ENCODE measurements around the gene VWDE. TPM values are rescaled to one million over a fixed set of nuclear protein-coding genes. Genes with fewer than 3 reads are reported as not detected.

VWDE gene
- total and polyA plus RNA-seq, 10 of the 15 experiments (the other 5 are each of a cell fraction or from before 2014, with no cell fraction given), result 0.74 to 2.1 (median 1.3) TPM

DNA sequence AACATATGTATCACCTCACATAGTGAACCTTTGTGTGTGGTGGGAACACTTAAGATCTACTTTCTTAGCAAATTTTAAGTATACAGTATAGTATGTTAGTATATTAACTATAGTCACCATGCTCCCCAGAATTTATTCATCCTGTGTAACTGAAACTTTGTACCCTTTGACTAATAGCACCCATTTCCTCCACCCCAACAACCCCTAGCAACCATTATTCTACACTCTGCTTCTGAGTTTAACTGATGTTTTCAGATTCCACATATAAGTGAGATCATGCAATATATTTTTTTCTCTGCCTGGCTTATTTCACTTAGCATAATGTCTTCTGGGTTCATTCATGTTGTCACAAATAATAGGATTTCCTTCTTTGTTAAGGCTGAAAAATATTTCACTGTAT is 6.9 kb upstream of the VWDE start:
- ChIA-PET CTCF (no interaction called here), POLR2A (no interaction called here), RAD21 (ENCODE audit: unreplicated experiment) (no interaction called here), SMC1A (ENCODE audit: uncharacterized antibody, unreplicated experiment) (interaction anchor here (0.7 kb wide), 1 partner anchor 79 kb away, joined by 3 read pairs; no protein-coding TSS in a partner anchor)
- intact Hi-C loops (cut with micrococcal nuclease; ENCODE audit: unreplicated experiment) (no loop called here), in situ Hi-C loops (cut with MboI) (no loop called here)
- H3K9ac ChIP-seq (ENCODE audit: control insufficient read depth, insufficient read depth, low read length), result no peak overlapping the region
- no peak for TF ChIP-seq RAD21 (IDR thresholded peaks at IDR 0.05; ENCODE audit: insufficient read depth, low read depth, low read length)
- TF ChIP-seq RCOR1 (conservative IDR thresholded peaks at IDR 0.05; ENCODE audit: low read depth, low read length), result no peak
- TF ChIP-seq, protein P1, sequence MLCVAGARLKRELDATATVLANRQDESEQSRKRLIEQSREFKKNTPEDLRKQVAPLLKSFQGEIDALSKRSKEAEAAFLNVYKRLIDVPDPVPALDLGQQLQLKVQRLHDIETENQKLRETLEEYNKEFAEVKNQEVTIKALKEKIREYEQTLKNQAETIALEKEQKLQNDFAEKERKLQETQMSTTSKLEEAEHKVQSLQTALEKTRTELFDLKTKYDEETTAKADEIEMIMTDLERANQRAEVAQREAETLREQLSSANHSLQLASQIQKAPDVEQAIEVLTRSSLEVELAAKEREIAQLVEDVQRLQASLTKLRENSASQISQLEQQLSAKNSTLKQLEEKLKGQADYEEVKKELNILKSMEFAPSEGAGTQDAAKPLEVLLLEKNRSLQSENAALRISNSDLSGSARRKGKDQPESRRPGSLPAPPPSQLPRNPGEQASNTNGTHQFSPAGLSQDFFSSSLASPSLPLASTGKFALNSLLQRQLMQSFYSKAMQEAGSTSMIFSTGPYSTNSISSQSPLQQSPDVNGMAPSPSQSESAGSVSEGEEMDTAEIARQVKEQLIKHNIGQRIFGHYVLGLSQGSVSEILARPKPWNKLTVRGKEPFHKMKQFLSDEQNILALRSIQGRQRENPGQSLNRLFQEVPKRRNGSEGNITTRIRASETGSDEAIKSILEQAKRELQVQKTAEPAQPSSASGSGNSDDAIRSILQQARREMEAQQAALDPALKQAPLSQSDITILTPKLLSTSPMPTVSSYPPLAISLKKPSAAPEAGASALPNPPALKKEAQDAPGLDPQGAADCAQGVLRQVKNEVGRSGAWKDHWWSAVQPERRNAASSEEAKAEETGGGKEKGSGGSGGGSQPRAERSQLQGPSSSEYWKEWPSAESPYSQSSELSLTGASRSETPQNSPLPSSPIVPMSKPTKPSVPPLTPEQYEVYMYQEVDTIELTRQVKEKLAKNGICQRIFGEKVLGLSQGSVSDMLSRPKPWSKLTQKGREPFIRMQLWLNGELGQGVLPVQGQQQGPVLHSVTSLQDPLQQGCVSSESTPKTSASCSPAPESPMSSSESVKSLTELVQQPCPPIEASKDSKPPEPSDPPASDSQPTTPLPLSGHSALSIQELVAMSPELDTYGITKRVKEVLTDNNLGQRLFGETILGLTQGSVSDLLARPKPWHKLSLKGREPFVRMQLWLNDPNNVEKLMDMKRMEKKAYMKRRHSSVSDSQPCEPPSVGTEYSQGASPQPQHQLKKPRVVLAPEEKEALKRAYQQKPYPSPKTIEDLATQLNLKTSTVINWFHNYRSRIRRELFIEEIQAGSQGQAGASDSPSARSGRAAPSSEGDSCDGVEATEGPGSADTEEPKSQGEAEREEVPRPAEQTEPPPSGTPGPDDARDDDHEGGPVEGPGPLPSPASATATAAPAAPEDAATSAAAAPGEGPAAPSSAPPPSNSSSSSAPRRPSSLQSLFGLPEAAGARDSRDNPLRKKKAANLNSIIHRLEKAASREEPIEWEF (IDR thresholded peaks at IDR 0.05; ENCODE audit: insufficient replicate concordance, low read depth, low read length), result no peak
- no peak for TF ChIP-seq CBX5 (IDR thresholded peaks at IDR 0.05; ENCODE audit: low read depth)
- no peak for TF ChIP-seq ZNF207 (IDR thresholded peaks at IDR 0.05; ENCODE audit: borderline replicate concordance)
- TF ChIP-seq SREBF1 (IDR thresholded peaks at IDR 0.05; ENCODE audit: low read length), result no peak
- no peak for TF ChIP-seq KDM1A (IDR thresholded peaks at IDR 0.05; ENCODE audit: borderline replicate concordance)
- no peak for TF ChIP-seq TCF12 (IDR thresholded peaks at IDR 0.05; ENCODE audit: low read depth, low read length)
- no peak for TF ChIP-seq SUPT20H (IDR thresholded peaks at IDR 0.05; ENCODE audit: borderline replicate concordance, control insufficient read depth, low read depth, low read length)
- no peak for TF ChIP-seq GABPA (IDR thresholded peaks at IDR 0.05; ENCODE audit: low read depth)
- ATAC-seq (no peak), FAIRE-seq (no peak), DNase-seq (ENCODE audit: low read depth, low spot score) (no peak)
- H2AFZ ChIP-seq (ENCODE audit: control insufficient read depth, low read depth, low read length), result no peak overlapping the region
- no peaks in the 10 kb centered on the region for H3K9me3 ChIP-seq (replicated peaks; ENCODE audit: control insufficient read depth, insufficient read depth, low read length)
- H3K36me3 ChIP-seq (ENCODE audit: control insufficient read depth in 2 of 2, insufficient read depth in 2 of 2, low read length in 1 of 2), result no peaks in the 10 kb centered on the region
- H3K79me2 ChIP-seq (ENCODE audit: control insufficient read depth, insufficient read depth, low read length), result no peaks in the 10 kb centered on the region
- no TSS peak for BruUV-seq (replicated peaks)
- no peak overlapping the region for H3K4me3 ChIP-seq
- H3K27me3 ChIP-seq (replicated peaks in 1 of 2; ENCODE audit: control insufficient read depth in 2 of 2, insufficient read depth in 2 of 2, low read length in 1 of 2), result no peaks in the 10 kb centered on the region
- no peaks in the 10 kb centered on the region for H4K20me1 ChIP-seq (ENCODE audit: control insufficient read depth, insufficient read depth)
- no peaks in the 10 kb centered on the region for H3K4me1 ChIP-seq (ENCODE audit: control insufficient read depth, insufficient read depth, low read length)
- H3K27ac ChIP-seq (ENCODE audit: control insufficient read depth, insufficient read depth), result no peak overlapping the region
- H3K4me2 ChIP-seq (ENCODE audit: control insufficient read depth, insufficient read depth), result no peak overlapping the region

Data from GM12878 (cell line).